Breast epithelium (tissue), 4 donors: ENCODE data around the gene ELMO2. TPM values are rescaled to one million over a fixed set of nuclear protein-coding genes. Genes with fewer than 3 reads are reported as not detected.

Source experiments
- DNase-seq, 2 donors: peaks; one replicate each; pipeline ENCODE4 v3.0.0-alpha.2; 2019; ENCODE audit warnings: low spot score in 2 of 2
- H3K27ac ChIP-seq, 2 donors: fragments of 200-600 bp; sonication (generic) in 1 of 2; one replicate each; pipeline ENCODE4 v1.5.1; 2016 to 2019; ENCODE audit warnings: mild to moderate bottlenecking in 1 of 2
- H3K27me3 ChIP-seq, 2 donors: fragments of 200-600 bp; sonication (generic) in 1 of 2; one replicate each; pipeline versions ENCODE4 v1.5.1 to v1.6.0; 2017 to 2019; ENCODE audit warnings: control low read depth in 1 of 2, mild to moderate bottlenecking in 1 of 2
- H3K36me3 ChIP-seq: fragments of 200-600 bp; one replicate; pipeline ENCODE4 v1.5.1; 2019
- H3K4me1 ChIP-seq, 2 donors: fragments of 200-600 bp; sonication (generic); one replicate each; pipeline ENCODE4 v1.5.1; 2016 to 2019; ENCODE audit warnings: control low read depth in 1 of 2
- H3K4me3 ChIP-seq, 3 donors: fragments of 200-600 bp; sonication (generic); 1 replicate in 2 of 3; 2 replicates in 1 of 3; pipeline ENCODE4 v1.5.1; 2016 to 2019; ENCODE audit warnings: mild to moderate bottlenecking in 3 of 3, moderate library complexity in 2 of 3
- H3K9me3 ChIP-seq, 2 donors: fragments of 200-600 bp; sonication (generic) in 1 of 2; one replicate each; pipeline ENCODE4 v1.5.1; 2016 to 2019; ENCODE audit warnings: control low read depth in 1 of 2
- POLR2A ChIP-seq: fragments of 450-650 bp; IDR thresholded peaks from one replicate; pipeline ENCODE4 v1.6.1; 2016; ENCODE audit warnings: antibody characterized with exemption, mild to moderate bottlenecking, moderate library complexity
- POLR2AphosphoS5 ChIP-seq, 3 donors: sonication (generic); formaldehyde crosslinking; IDR thresholded peaks; one replicate each; pipeline ENCODE4 v1.6.1; 2017; ENCODE audit warnings: antibody characterized with exemption in 3 of 3
- intact Hi-C: fragments of 100-400 bp; cut with DNase I; formaldehyde crosslinking; loops from one replicate; pipeline ENCODE4 v1.15.1; 2023; ENCODE audit warnings: low total_unique reads
- total RNA-seq, 3 donors: library from RNA; depleted of rRNA; stranded (reverse); fragments of >200 nt; gene quantifications; one replicate each; pipeline ENCODE4 v1.1.0, GENCODE V29; 2016
- TF ChIP-seq, protein P1 (sequence below), 3 donors: fragments of 450-650 bp; IDR thresholded peaks; one replicate each; pipeline ENCODE4 v1.5.1; 2016 to 2017; ENCODE audit warnings: antibody characterized with exemption in 3 of 3, mild to moderate bottlenecking in 3 of 3, moderate library complexity in 3 of 3

The ELMO2 gene
- total RNA-seq, 3 donors from 2014 or later = 41.0 to 63.3 (median 50.8) TPM

DNA sequence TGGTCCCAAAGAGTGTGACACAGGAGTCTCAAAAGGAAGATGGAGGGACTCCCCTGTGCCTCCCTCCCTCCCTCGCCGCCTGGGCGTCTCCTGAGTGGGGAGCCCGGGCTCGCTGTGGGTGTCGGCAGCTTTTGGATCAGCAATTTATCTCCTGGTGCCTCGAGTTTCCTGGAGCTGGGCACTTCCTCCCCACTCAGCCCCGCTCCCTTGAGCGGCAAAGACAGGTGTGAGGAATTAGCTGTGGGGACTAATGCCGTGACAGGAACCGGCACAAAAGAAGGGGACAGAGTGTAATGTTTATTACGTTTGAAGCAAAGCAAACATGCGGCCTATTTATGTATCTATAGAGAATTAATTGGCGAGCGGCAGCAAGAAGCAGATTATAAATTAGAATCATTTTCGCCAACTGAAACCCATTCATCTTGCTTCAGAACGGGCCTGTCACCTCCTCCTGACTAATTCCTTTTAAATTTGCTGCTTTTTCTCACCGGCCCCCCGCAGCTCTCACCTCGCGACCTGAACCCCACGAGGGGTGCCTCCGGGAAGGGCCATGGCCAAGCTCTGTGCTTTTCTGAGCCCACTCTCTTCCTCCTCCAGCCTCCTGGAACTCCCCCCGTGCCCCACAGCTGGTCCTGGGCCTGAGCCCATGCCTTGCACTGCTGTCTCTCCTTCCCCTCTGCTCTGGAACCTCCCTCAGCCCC, 89.3 kb downstream of the ELMO2 start:
- H3K27ac ChIP-seq = no peak overlapping the region
- H3K4me3 ChIP-seq = no peak overlapping the region
- no peaks in the 10 kb centered on the region for H3K4me1 ChIP-seq
- peaks cover 0 to 63% of the 10 kb centered on the region in 2 donors for H3K27me3 ChIP-seq
- no peak for DNase-seq
- TF ChIP-seq POLR2A = no peak
- TF ChIP-seq POLR2AphosphoS5 (IDR thresholded peaks at IDR 0.05) = no peak
- TF ChIP-seq, protein P1, sequence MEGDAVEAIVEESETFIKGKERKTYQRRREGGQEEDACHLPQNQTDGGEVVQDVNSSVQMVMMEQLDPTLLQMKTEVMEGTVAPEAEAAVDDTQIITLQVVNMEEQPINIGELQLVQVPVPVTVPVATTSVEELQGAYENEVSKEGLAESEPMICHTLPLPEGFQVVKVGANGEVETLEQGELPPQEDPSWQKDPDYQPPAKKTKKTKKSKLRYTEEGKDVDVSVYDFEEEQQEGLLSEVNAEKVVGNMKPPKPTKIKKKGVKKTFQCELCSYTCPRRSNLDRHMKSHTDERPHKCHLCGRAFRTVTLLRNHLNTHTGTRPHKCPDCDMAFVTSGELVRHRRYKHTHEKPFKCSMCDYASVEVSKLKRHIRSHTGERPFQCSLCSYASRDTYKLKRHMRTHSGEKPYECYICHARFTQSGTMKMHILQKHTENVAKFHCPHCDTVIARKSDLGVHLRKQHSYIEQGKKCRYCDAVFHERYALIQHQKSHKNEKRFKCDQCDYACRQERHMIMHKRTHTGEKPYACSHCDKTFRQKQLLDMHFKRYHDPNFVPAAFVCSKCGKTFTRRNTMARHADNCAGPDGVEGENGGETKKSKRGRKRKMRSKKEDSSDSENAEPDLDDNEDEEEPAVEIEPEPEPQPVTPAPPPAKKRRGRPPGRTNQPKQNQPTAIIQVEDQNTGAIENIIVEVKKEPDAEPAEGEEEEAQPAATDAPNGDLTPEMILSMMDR (IDR thresholded peaks at IDR 0.05) = no peak
- H3K36me3 ChIP-seq = no peaks in the 10 kb centered on the region
- intact Hi-C loops = no loop called here
- H3K9me3 ChIP-seq = no peaks in the 10 kb centered on the region

Other genes starting within 250 kb of the ELMO2 start
- gene CDH22, start 98.1 kb downstream of the ELMO2 start, total RNA-seq = under 1 TPM; 0.15 to 0.66 (median 0.16) TPM
- 10 to 100 TPM in 1 of 3 donors, 1 to 10 TPM in 1, under 1 TPM in 1; 0.96 to 18.7 (median 8.2) TPM for gene ZNF334, start 106.9 kb upstream of the ELMO2 start, total RNA-seq
- under 1 TPM in 1 of 3 donors, not detected in 2; 0.32 TPM for gene OCSTAMP, start 144.0 kb upstream of the ELMO2 start, total RNA-seq
- gene SLC13A3, start 244.8 kb upstream of the ELMO2 start, total RNA-seq = 1 to 10 TPM; 1.3 to 2.9 (median 1.6) TPM